HepG2 (cell line): ENCODE measurements around the gene KIF22.
A peak's percentile ranks its signal among the peaks of the same experiment; 100 is the strongest.

Experiments used
- EZH2 ChIP-seq: conservative IDR thresholded peaks from 2 replicates; pipeline ENCODE4 v1.6.1; 2012; ENCODE audit warnings: mild to moderate bottlenecking, low read depth, low read length, moderate library complexity
- JDP2 ChIP-seq: sonication (generic); formaldehyde crosslinking; IDR thresholded peaks from 2 replicates; pipeline ENCODE4 v1.8.1; 2022; ENCODE audit warnings: missing genetic modification reagents, borderline replicate concordance
- KMT2B ChIP-seq: IDR thresholded peaks from 2 replicates; pipeline ENCODE4 v1.6.1; 2016; ENCODE audit warnings: missing genetic modification reagents, missing compliant biosample characterization
- SRSF4 ChIP-seq: fragments of 200-400 bp; formaldehyde crosslinking; IDR thresholded peaks from one replicate; pipeline ENCODE4 v1.6.1; 2018; ENCODE audit warnings: mild to moderate bottlenecking, low read depth, low read length, moderate library complexity; ENCODE audit not compliant: poor library complexity, severe bottlenecking

- peak; percentile 81; the same call in 1 of the 2 replicates for TF ChIP-seq KMT2B
- peak; percentile 88 for TF ChIP-seq JDP2
- TF ChIP-seq SRSF4 = no peak
- no peak for TF ChIP-seq EZH2
Measured at GRCh38 chr16:29807426-29808218, 17.1 kb downstream of the KIF22 start.
